Measurements from ENCODE around the gene GHRH. TPM values are rescaled to one million over a fixed set of nuclear protein-coding genes. Genes with fewer than 3 reads are reported as not detected.

The GHRH gene
- total RNA-seq, 2 experiments from 2014 or later = not detected

DNA sequence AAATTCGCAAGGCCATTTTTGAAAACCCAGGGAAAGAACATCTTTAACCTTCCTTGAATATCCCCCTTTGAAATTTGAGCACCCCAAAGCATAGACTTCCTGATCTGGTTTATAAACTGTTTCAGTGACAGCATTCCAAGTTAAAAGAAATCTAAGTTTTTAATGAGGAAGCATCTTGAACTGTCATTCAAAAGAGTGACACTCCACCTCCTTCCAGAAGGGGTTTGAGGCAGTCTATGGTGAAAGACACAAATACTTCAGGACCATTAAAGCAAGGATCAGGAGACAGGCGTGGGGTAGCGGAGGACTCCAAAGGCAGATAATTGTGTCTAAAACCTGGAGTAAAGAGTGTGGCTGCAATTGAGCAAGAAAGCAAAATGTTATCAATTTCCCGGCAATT lies 691 bp downstream of the GHRH start:
- BruUV-seq (replicated peaks) = no TSS peak
- intact Hi-C loops (cut with micrococcal nuclease; ENCODE audit: unreplicated experiment) = no loop called here
- CTCF ChIA-PET (ENCODE audit: unreplicated experiment) = no interaction called here

DNA sequence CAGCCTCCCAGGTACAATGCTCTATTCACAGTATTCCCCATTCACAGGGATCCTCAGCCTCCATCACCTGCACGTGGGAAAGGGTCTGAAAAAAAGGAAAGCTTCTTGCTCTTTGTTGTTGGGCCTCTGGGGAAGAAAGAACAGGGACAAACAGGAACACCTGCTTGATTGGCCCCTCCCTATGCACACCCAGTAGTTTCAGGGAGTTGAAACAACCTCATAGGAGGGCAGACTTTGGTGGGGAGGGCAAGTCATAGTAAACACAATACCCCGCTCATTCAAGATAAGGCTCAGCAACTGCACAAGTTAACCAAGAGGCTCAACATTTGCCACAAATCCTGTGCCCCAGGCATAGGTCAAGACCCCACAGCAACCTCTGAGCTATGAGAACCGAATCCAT lies 1.7 kb downstream of the GHRH start:
- H3K9me2 ChIP-seq (ENCODE audit: insufficient read depth, low read length) = no peaks in the 10 kb centered on the region
- intact Hi-C loops (cut with micrococcal nuclease; ENCODE audit: unreplicated experiment) = no loop called here
- CTCF ChIA-PET (ENCODE audit: unreplicated experiment) = no interaction called here
- no peaks in the 10 kb centered on the region for H3K36me3 ChIP-seq (ENCODE audit: insufficient read depth, low read length)
- BruUV-seq (replicated peaks) = no TSS peak
- H3K4me1 ChIP-seq (ENCODE audit: insufficient read depth, low read length, poor library complexity, severe bottlenecking) = no peaks in the 10 kb centered on the region
- H3K79me2 ChIP-seq (ENCODE audit: insufficient read depth, low read depth, low read length) = no peaks in the 10 kb centered on the region
- TF ChIP-seq EZH2phosphoT487 (IDR thresholded peaks at IDR 0.05; ENCODE audit: borderline replicate concordance, low read depth, low read length) = no peak
- TF ChIP-seq, protein P1, sequence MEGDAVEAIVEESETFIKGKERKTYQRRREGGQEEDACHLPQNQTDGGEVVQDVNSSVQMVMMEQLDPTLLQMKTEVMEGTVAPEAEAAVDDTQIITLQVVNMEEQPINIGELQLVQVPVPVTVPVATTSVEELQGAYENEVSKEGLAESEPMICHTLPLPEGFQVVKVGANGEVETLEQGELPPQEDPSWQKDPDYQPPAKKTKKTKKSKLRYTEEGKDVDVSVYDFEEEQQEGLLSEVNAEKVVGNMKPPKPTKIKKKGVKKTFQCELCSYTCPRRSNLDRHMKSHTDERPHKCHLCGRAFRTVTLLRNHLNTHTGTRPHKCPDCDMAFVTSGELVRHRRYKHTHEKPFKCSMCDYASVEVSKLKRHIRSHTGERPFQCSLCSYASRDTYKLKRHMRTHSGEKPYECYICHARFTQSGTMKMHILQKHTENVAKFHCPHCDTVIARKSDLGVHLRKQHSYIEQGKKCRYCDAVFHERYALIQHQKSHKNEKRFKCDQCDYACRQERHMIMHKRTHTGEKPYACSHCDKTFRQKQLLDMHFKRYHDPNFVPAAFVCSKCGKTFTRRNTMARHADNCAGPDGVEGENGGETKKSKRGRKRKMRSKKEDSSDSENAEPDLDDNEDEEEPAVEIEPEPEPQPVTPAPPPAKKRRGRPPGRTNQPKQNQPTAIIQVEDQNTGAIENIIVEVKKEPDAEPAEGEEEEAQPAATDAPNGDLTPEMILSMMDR (conservative IDR thresholded peaks at IDR 0.05; ENCODE audit: low read length) = no peak
- H3K9me3 ChIP-seq (ENCODE audit: low read length) = no peaks in the 10 kb centered on the region
- no peak for DNase-seq (ENCODE audit: low spot score)
- H2AFZ ChIP-seq (ENCODE audit: low read length) = no peak overlapping the region
- no peaks in the 10 kb centered on the region for H4K20me1 ChIP-seq (ENCODE audit: insufficient read depth, low read length)
- POLR2A ChIA-PET = no interaction called here
- no peak overlapping the region for H3K27ac ChIP-seq (ENCODE audit: low read depth, low read length, poor library complexity, severe bottlenecking)
- no peak overlapping the region for H3K4me2 ChIP-seq (ENCODE audit: low read length)
- no peak overlapping the region for H3K4me3 ChIP-seq (ENCODE audit: low read depth, low read length, poor library complexity, severe bottlenecking)

More for the DNA sequence above, 691 bp downstream of the GHRH start:
- Histone ChIP-seq H3K4me2 (ENCODE audit: low read length) (no peak overlapping the region), H3K79me2 (ENCODE audit: insufficient read depth, low read depth, low read length) (no peaks in the 10 kb centered on the region), H4K20me1 (ENCODE audit: insufficient read depth, low read length) (no peaks in the 10 kb centered on the region), H3K4me3 (ENCODE audit: low read depth, low read length, poor library complexity, severe bottlenecking) (no peak overlapping the region), H3K9me3 (ENCODE audit: low read length) (no peaks in the 10 kb centered on the region), H3K4me1 (ENCODE audit: insufficient read depth, low read length, poor library complexity, severe bottlenecking) (no peaks in the 10 kb centered on the region), H3K27ac (ENCODE audit: low read depth, low read length, poor library complexity, severe bottlenecking) (no peak overlapping the region), H2AFZ (ENCODE audit: low read length) (no peak overlapping the region), H3K36me3 (ENCODE audit: insufficient read depth, low read length) (no peaks in the 10 kb centered on the region), H3K9me2 (ENCODE audit: insufficient read depth, low read length) (no peaks in the 10 kb centered on the region)
- POLR2A ChIA-PET = no interaction called here
- no peak for DNase-seq (ENCODE audit: low spot score)
- no peak for TF ChIP-seq EZH2phosphoT487 (IDR thresholded peaks at IDR 0.05; ENCODE audit: borderline replicate concordance, low read depth, low read length)
- TF ChIP-seq, protein P1 (conservative IDR thresholded peaks at IDR 0.05; ENCODE audit: low read length) = no peak

DNA sequence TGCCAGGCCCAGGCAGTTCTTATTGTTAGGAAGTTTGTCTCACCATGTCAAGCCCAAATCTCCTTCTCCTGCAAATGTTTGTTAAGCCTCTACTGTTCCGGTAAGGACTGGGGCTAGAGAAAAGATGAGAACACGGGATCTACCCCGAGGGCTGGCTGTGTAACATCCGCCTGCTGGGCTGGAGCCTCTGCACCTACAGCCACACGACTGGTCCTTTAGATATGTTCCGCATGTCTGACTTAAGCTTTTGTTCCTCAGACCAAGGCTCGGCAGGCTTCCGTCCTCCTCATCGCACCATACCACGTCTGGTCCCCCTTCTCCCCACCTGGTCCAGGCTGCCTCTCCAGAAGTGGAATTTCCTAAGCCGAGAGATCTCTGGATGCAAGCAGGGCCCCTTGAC lies 2.6 kb downstream of the GHRH start:
- intact Hi-C loops (cut with micrococcal nuclease; ENCODE audit: unreplicated experiment) = no loop called here
- Histone ChIP-seq H3K36me3 (ENCODE audit: insufficient read depth, low read length) (no peaks in the 10 kb centered on the region), H3K9me2 (ENCODE audit: insufficient read depth, low read length) (no peaks in the 10 kb centered on the region), H3K4me2 (ENCODE audit: low read length) (no peak overlapping the region), H2AFZ (ENCODE audit: low read length) (no peak overlapping the region), H4K20me1 (ENCODE audit: insufficient read depth, low read length) (no peaks in the 10 kb centered on the region), H3K4me3 (ENCODE audit: low read depth, low read length, poor library complexity, severe bottlenecking) (no peak overlapping the region), H3K79me2 (ENCODE audit: insufficient read depth, low read depth, low read length) (no peaks in the 10 kb centered on the region), H3K4me1 (ENCODE audit: insufficient read depth, low read length, poor library complexity, severe bottlenecking) (no peaks in the 10 kb centered on the region), H3K27ac (ENCODE audit: low read depth, low read length, poor library complexity, severe bottlenecking) (no peak overlapping the region), H3K9me3 (ENCODE audit: low read length) (no peaks in the 10 kb centered on the region)
- BruUV-seq (replicated peaks) = no TSS peak
- DNase-seq (ENCODE audit: low spot score) = no peak
- POLR2A ChIA-PET = no interaction called here
- no peak for TF ChIP-seq EZH2phosphoT487 (IDR thresholded peaks at IDR 0.05; ENCODE audit: borderline replicate concordance, low read depth, low read length)
- TF ChIP-seq, protein P1 (conservative IDR thresholded peaks at IDR 0.05; ENCODE audit: low read length) = no peak
- CTCF ChIA-PET (ENCODE audit: unreplicated experiment) = no interaction called here
